SK-N-MC (cell line): ENCODE results near the gene GPBP1.

Experiments
- EZH2 ChIP-seq: fragments of 200-600 bp; sonication (generic); IDR thresholded peaks from one replicate; pipeline ENCODE4 v1.6.1; 2017; ENCODE audit warnings: antibody characterized with exemption
- POLR2AphosphoS5 ChIP-seq: IDR thresholded peaks from 2 replicates; pipeline ENCODE4 v1.6.1; 2012; ENCODE audit warnings: mild to moderate bottlenecking, low read depth, low read length, borderline replicate concordance

- TF ChIP-seq EZH2 (no peak), POLR2AphosphoS5 (no peak)
These were observed 11.5 kb downstream of the GPBP1 start for GRCh38 chr5:57185313-57185712.
